Brain microvascular endothelial cell (primary cell): ENCODE results near the gene PADI2.

Source experiments
- DNase-seq: peaks from one replicate; pipeline ENCODE4 v3.0.0-alpha.2; 2020
- H3K27ac ChIP-seq: fragments of 250-450 bp; sonication (Bioruptor Pico); 2 replicates; pipeline ENCODE4 v1.5.1; 2020; ENCODE audit warnings: mild to moderate bottlenecking, moderate library complexity
- H3K27me3 ChIP-seq: fragments of 250-450 bp; sonication (Bioruptor Pico); replicated peaks from 2 replicates; pipeline ENCODE4 v1.5.1; 2020; ENCODE audit warnings: mild to moderate bottlenecking
- H3K36me3 ChIP-seq: fragments of 250-450 bp; sonication (Bioruptor Pico); replicated peaks from 2 replicates; pipeline ENCODE4 v1.5.1; 2020; ENCODE audit warnings: mild to moderate bottlenecking
- H3K4me3 ChIP-seq: 2 replicates; pipeline ENCODE4 v1.5.1; 2011; ENCODE audit warnings: low read depth, mild to moderate bottlenecking, control low read depth, low read length, moderate library complexity
- in situ Hi-C: cut with HindIII; loops from 2 replicates; pipeline ENCODE4 v1.10.0; 2017; ENCODE audit warnings: low sequenced_read_pairs, low pct_ligation_motif_present
- TF ChIP-seq, protein P1 (sequence below): IDR thresholded peaks from 2 replicates; pipeline ENCODE4 v1.5.1; 2011; ENCODE audit warnings: low read depth, mild to moderate bottlenecking, moderate library complexity, low read length, control low read depth, inconsistent platforms; ENCODE audit errors: missing control alignments

The PADI2 gene

DNA sequence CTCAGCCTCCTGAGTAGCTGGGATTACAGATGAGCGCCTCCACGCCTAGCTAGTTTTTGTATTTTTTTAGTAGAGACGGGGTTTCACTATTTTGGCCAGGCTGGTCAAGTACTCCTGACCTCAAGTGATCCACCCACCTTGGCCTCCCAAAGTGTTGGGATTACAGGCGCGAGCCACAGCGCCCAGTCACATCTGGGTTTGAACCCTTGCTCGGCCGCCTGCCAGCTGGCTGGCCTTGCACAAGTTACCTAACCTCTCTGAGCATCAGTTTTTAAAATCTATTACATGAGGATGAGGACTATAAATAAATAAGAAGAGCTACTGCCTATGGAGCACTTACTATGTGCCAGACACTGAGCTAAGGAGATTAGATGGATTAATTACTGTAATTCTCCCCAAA, 17.7 kb upstream of the PADI2 start:
- Histone ChIP-seq H3K36me3 (no peaks in the 10 kb centered on the region), H3K4me3 (no peak overlapping the region), H3K27ac (no peak overlapping the region), H3K27me3 (no peaks in the 10 kb centered on the region)
- in situ Hi-C loops, result no loop called here
- TF ChIP-seq, protein P1, sequence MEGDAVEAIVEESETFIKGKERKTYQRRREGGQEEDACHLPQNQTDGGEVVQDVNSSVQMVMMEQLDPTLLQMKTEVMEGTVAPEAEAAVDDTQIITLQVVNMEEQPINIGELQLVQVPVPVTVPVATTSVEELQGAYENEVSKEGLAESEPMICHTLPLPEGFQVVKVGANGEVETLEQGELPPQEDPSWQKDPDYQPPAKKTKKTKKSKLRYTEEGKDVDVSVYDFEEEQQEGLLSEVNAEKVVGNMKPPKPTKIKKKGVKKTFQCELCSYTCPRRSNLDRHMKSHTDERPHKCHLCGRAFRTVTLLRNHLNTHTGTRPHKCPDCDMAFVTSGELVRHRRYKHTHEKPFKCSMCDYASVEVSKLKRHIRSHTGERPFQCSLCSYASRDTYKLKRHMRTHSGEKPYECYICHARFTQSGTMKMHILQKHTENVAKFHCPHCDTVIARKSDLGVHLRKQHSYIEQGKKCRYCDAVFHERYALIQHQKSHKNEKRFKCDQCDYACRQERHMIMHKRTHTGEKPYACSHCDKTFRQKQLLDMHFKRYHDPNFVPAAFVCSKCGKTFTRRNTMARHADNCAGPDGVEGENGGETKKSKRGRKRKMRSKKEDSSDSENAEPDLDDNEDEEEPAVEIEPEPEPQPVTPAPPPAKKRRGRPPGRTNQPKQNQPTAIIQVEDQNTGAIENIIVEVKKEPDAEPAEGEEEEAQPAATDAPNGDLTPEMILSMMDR, result no peak
- DNase-seq, result no peak

DNA sequence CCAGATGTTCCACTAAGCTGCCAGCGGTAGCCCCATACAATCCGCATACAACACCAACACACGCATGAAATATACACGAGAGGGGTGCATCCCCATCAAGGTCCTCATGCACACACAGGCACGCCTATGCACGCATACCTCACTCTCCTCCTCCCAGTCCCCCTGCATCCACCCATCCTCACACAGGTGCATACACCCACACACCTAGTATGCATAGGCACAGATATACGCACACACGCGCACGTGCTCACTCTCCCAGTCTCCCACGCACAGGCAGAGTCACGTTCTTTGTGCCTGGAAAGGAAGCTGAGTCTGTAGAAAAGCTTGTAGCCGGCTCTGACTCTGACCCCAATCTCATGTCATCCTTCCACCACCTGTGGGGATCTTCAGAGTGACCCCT, 16.9 kb upstream of the PADI2 start:
- TF ChIP-seq, protein P1, result no peak
- Histone ChIP-seq H3K27ac (no peak overlapping the region), H3K4me3 (no peak overlapping the region), H3K27me3 (no peaks in the 10 kb centered on the region), H3K36me3 (no peaks in the 10 kb centered on the region)
- no peak for DNase-seq
- in situ Hi-C loops, result no loop called here

DNA sequence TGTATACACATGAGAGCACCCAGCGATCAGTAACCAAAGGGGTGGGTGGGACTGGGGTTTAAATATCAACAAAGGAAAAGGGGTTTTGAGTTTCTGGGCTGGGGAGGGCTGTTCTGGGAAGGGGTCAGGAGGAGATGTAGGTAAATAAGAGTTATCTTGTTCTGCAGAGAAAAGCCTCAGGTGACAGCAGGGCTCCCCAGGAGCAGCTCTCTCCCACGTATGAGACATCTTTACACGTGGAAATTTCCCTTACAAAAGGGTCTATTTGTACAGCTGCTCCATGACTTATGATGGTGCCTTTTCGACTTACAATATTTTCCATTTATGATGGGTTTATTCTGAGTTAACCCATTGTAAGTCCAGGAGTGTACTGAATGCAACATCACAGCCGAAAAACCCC, 16.3 kb upstream of the PADI2 start:
- TF ChIP-seq, protein P1, result no peak
- Histone ChIP-seq H3K27ac (no peak overlapping the region), H3K36me3 (no peaks in the 10 kb centered on the region), H3K27me3 (no peaks in the 10 kb centered on the region), H3K4me3 (no peak overlapping the region)
- DNase-seq, result no peak
- in situ Hi-C loops, result no loop called here

DNA sequence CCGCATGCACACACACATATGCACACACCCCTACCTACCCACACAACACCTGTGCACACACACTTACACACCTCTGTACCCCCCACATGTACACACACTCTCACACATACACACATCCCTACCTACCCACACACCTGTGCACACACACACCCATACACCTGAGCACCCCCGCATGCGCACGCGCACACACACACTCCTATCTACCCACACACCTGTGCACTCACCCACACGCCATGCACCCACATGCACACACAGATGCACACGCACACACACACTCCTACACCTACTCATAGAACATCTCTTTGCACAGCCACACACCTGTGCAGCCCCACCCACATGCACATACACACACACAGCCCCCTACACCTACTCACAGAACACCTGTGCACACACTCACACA, 15.5 kb upstream of the PADI2 start:
- H3K27me3 ChIP-seq, result no peaks in the 10 kb centered on the region
- H3K27ac ChIP-seq, result no peak overlapping the region
- no peaks in the 10 kb centered on the region for H3K36me3 ChIP-seq
- H3K4me3 ChIP-seq, result no peak overlapping the region
- TF ChIP-seq, protein P1, result no peak
- in situ Hi-C loops, result no loop called here
- no peak for DNase-seq

DNA sequence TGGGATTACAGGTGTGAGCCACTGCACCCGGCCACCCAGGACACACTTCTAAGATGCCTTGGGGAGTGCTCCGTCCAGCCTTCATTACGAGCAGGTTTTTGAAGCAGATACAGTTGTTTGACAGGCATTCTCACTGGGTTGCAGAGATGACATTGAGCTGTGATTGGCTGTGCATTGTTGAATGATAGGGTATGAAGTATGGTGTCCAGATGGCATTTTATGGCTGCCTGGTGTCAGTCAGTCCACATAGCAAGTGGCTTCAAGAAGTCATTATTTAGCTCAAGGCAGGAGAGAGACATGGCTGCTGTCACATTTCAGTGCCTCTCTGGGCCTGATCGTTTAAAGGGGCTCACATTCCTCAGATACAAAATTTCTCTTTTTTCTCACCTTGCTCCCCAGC, 14.8 kb upstream of the PADI2 start:
- no peak for DNase-seq
- Histone ChIP-seq H3K36me3 (no peaks in the 10 kb centered on the region), H3K27me3 (no peaks in the 10 kb centered on the region), H3K4me3 (no peak overlapping the region), H3K27ac (no peak overlapping the region)
- TF ChIP-seq, protein P1, result no peak
- in situ Hi-C loops, result no loop called here

DNA sequence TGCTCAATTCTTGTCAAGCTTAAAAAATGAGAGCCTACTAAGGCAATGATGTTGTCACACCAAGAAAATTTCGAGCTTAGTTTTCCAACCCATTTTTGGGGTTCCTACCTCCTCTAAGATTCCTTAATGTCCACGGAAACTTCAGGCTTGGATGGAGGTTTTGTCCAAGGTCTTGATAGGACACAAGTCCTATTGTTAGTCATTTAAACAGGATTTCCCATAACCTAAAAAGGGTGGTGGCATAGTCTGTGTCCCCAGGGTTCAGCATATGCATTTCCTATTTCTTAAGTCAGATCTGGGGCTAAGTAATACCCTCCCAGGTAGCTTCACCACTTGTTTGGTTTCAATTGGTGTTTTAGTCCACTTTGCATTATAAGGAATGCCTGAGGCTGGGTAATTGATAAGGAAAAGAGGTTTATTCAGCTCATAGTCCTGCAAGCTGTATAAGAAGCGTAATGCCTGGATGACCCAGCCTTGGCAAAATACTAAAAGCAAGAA, 10.9 kb upstream of the PADI2 start:
- DNase-seq, result no peak
- no peak overlapping the region for H3K4me3 ChIP-seq
- no peak overlapping the region for H3K27ac ChIP-seq
- in situ Hi-C loops, result no loop called here
- TF ChIP-seq, protein P1, result no peak
- H3K27me3 ChIP-seq, result no peaks in the 10 kb centered on the region
- H3K36me3 ChIP-seq, result no peaks in the 10 kb centered on the region
